NCI-H2107 treated with DMSO at 0.1 percent for 48 hours (cell line): ENCODE data around the gene NAA30.

Source experiments
- DNase-seq: peaks from one replicate; lab custom pipeline; 2025; ENCODE audit not compliant: unreplicated experiment; lab: John Stamatoyannopoulos, UW

NAA30 gene

GRCh38 chr14:57392830-57393229, 2.4 kb downstream of the NAA30 start:
- no peak for DNase-seq

GRCh38 chr14:57400556-57401494, 10.4 kb downstream of the NAA30 start:
- no peak for DNase-seq

DNA sequence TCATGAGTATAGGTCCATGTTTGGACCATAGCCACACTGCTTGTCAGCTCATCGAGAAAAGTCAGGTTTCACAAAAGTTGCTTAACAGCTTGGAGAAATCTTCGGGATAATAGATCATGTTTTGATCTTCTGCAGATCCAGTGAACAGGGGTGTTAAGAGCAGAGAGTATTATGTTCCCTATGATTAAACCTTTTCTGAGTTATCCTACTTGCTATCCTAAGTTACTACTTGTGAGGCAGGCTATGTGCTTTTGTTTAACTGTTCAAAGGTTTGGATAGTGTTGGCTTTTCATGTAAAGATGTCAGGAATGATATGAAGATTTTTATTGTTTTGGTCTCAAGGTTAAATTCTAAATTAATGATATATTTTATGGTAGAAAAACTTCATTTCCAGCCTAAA, 11.1 kb downstream of the NAA30 start:
- DNase-seq: no peak

- DNase-seq: no peak
Observed at GRCh38 chr14:57402173-57402852, 11.9 kb downstream of the NAA30 start.

DNA sequence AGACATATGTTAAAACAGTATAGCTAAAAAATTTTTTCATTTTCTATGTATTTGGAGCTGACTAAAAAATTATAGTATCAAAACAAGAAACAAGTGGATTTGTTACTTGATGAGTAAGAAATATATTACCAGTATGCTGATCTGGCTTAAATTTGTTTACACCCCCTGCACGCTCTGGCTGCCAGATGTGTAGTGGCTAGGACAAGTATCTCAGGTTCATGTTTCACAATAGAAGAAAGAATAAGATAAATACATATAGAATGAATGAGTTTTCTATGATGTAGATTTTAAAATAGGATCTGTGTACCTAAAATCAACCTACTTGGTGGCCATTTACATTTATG, 13.1 kb downstream of the NAA30 start:
- DNase-seq: no peak

- DNase-seq: no peak
Observed at GRCh38 chr14:57405562-57405961, 15.2 kb downstream of the NAA30 start.

DNA sequence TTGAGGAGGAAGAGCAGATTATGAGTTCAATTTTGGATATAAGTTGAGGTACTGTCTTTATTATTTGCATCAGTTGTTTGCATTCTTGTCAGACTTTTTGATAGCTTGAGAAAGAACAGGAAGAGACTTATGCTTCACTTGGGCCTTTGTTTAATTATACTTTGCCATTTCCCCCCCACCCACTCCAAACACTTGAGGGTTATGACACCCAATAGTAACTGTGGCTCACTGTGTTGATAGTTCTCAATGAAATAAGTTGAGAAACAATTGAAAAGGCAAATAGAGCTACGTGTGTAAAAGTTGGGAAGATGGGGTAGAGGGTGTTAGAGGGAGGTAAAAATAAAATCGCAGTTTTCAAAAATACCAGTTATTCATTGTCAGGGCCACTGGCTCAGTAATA, 17.7 kb downstream of the NAA30 start:
- no peak for DNase-seq

DNA sequence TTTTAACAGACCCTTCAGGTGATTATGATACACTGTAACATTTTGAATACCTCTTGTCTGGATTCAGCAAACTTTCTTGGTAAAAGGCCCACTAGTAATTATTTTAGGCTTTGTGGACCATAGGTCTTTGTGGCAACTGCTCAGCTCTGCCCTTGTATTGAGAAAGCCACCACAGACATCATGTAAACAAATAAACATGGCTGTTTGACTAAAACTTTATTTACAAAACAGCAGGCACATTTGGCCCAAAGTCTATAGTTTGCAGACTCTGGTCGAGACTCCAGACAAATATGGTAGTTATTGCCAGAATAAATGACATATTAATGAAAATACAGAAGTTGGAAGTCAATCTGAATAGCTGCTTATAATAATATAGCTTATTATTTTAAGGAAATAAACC, 18.2 kb downstream of the NAA30 start:
- DNase-seq: no peak

DNA sequence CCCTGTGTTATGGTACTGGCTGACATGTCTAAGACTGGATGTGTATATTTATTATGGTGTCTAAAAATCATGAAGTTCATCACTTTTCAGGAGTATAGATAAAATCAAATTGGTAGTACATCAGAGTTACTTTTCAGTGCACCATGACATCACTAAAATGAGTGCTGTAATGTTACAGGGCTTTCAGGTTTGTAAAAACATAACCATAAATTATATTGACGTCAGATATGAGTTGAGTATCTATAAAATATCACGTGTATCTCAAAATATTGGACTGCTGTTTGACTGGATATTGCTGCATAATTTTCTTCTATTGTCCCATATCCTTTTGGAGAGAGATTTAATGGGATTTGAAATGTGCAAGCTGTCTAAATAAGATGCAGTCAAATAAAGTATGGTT, 22.0 kb downstream of the NAA30 start:
- no peak for DNase-seq

DNA sequence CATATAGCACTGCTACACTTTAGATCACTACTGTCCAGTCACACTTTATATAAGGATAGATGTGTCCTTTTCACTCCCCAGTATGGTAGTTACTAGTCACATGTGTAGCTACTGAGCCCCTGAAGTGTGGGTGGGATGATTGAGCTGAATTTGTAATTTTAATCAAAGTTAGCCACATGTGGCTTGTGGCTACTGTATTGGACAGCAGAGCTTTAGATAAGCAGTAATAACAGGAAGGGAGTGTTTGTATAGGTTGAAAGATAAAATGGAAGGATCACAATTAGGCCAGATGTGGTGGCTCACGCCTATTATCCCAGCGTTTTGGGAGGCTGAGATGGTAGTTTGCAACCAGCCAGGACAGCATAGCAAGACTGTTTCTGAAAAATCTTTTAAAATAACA, 23.5 kb downstream of the NAA30 start:
- no peak for DNase-seq

GRCh38 chr14:57417228-57417627, 26.8 kb downstream of the NAA30 start:
- no peak for DNase-seq

DNA sequence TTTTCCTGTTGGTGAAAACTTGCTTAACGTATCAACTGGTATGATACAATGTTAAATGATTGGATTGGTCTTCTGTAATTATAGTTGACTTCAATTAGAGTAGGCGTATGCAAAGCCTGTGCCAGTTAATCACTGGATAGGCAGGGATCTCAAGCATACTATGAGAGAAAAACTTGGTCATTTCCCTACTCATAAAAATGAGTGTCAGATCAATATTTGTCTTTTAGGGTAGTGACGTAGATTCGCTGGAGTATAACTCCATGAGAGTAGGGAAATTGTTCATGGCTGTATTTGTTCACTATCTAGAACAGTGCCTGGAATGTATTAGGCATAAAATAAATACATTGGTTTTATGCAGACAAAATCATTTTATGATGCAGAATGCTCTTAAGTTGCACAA, 28.6 kb downstream of the NAA30 start:
- DNase-seq: no peak

DNA sequence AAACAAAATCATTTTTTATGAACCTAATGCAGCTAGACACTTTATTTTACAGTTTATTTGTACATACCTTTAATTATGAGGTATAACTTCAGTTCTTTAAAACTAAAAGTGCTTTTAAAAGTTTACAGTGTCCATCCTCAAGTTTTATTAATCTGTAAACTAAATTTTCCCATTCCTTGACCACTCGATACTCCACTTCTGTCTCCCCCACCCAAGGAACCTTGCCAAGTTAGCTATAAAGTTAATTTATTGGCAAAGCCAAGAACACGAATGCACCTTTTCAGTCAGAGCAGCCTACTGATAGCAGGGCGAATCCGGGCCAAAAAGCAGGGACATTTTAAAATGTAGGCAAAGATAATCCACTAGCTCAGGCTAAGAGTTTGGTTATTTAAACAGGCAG, 29.6 kb downstream of the NAA30 start:
- no peak for DNase-seq

GRCh38 chr14:57420986-57421385, 30.6 kb downstream of the NAA30 start:
- no peak for DNase-seq

GRCh38 chr14:57435923-57436322, 45.5 kb downstream of the NAA30 start:
- no peak for DNase-seq

DNA sequence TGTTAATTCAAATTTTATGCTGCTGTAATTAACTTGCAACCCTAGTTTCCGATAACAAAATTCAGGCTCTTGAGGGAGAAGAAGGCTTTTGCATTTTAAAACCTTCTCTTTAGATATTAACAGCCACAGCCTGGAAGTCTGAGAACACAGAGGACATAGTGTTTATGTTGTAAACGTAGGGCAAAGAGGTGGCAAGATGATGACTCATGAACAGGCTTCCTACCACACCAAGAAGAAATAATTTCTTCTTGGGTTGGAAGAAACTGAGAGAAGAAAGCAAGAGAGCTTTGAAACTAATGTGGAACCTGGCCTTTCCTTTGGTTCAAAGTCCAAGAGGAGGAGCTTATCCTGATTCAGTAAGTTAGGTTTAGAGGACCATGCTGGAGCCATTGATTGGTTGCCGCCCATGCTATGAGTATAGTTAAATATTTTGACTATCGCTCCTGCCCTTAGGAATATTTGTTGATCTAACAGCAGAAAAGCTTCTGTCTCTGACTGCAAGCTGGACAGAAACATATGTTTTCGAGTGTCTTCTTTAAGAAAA, 71.5 kb downstream of the NAA30 start:
- DNase-seq: no peak

DNA sequence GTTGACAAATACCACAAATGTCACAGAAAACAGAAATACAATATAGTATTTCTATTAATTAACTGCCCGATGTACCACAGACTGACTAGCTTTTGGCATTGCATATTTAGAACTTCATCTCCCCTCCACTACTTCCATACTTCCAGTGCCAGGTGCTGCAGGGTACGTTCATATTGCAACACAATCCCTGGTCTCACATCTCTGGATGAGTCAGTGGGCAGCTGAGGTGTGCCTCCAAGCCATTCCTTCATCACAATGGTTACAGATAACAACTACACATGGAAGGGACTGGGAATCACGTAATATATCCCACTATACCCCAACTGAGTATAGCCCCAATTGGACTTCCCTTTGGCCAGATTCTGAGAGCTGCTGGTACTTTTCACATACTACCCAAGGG, 72.2 kb downstream of the NAA30 start:
- DNase-seq: no peak

DNA sequence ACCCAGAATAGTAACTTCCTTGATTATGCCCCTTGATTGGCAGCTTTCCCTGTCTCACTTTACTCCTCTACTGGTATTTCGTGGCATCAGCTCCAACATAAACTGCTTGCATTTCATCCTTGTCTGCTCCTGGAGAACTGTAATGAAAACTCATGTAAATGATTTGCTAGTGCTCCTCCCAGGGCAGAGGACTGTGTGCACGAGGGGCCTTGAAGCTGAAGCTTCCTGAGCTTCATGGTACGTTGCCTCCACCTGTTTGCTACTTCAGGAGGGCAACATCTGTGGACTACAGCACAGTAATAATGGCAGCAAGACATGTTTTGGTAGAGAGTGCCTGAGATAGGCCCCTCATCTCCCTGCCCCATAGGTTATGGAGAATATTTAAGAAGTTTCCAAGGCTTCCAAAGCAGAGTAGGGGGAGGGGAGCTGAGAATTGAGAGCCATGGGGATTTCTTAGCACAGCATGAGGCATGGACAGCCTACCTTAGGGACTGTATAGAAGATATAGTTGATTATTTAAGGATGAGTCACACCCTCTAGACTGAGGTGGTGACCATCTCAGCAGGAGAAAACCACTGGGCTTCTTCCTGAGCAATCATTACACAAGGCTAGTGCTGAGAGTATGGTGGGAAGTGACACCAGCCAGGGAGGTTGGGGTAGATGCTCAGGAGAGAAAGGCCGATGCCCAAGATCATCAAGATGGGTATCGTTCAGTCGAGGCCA, 73.8 kb downstream of the NAA30 start:
- no peak for DNase-seq
